HCT116 (cell line): ENCODE results near the gene RHOB. TPM values are rescaled to one million over a fixed set of nuclear protein-coding genes. Genes with fewer than 3 reads are reported as not detected.

ENCODE experiments used
- ATAC-seq: fragments of 200-7000 bp; cut with Tn5 transposase; 2 replicates; pipeline ENCODE4 v1.9.1; 2020; ENCODE audit warnings: mild to moderate bottlenecking, moderate library complexity
- BruUV-seq: library from RNA; stranded (reverse); fragments of 400-500 nt; replicated peaks from 2 replicates; lab custom pipeline; 2021; lab: Mats Ljungman, UMichigan
- CTCF ChIA-PET: fragments of 300-600 bp; sonication (Branson Sonifier 250); formaldehyde crosslinking; loops from one replicate; lab custom pipeline; 2021; ENCODE audit warnings: antibody characterized with exemption; lab: Charles Lee
- POLR2A ChIA-PET: fragments of 300-600, 350-600 bp; sonication (Branson Sonifier 250); formaldehyde crosslinking; loops from one replicate; lab custom pipeline; 2021; ENCODE audit warnings: antibody characterized with exemption; lab: Charles Lee
- RAD21 ChIA-PET, 2 experiments: fragments of 300-600 bp; sonication (Branson Sonifier 250); formaldehyde crosslinking; loops; one replicate each; lab custom pipeline; 2023; ENCODE audit warnings: low total read pairs in 2 of 2; ENCODE audit not compliant: uncharacterized antibody in 2 of 2, unreplicated experiment in 2 of 2, low non-redundant PET in 1 of 2; lab: Charles Lee
- DNase-seq: peaks from one replicate; pipeline ENCODE4 v3.0.0-alpha.2; 2010; ENCODE audit warnings: low read depth, low spot score
- H2AFZ ChIP-seq: fragments of 200-600 bp; shearing (Covaris generic), sonication (generic); 2 replicates; pipeline ENCODE4 v1.6.1; 2017; ENCODE audit warnings: low read depth, mixed run types, mixed read lengths, antibody characterized with exemption, low read length; ENCODE audit not compliant: poor library complexity, severe bottlenecking
- H3K27ac ChIP-seq: 2 replicates; pipeline ENCODE4 v1.5.1; 2012; ENCODE audit warnings: low read depth, low read length
- H3K27me3 ChIP-seq: fragments of 200-600 bp; sonication (generic); 2 replicates; pipeline ENCODE4 v1.6.1; 2016; ENCODE audit warnings: mixed run types, low read length, mixed read lengths; ENCODE audit not compliant: insufficient read depth
- H3K36me3 ChIP-seq, 2 experiments: fragments of 200-500 bp in 1 of 2; fragments of 200-600 bp in 1 of 2; sonication (Bioruptor generic) in 1 of 2; sonication (generic) in 1 of 2; 2 replicates each; pipeline versions ENCODE4 v1.5.1 to v1.6.1; 2014 to 2016; ENCODE audit warnings: low read length in 2 of 2, inconsistent platforms in 1 of 2, mixed read lengths in 1 of 2, mixed run types in 1 of 2; ENCODE audit not compliant: insufficient read depth in 2 of 2, control insufficient read depth in 1 of 2
- H3K4me1 ChIP-seq, 2 experiments: fragments of 200-600 bp in 1 of 2; sonication (generic) in 1 of 2; 2 replicates each; pipeline versions ENCODE4 v1.5.1 to v1.6.1; 2012 to 2017; ENCODE audit warnings: low read length in 2 of 2, inconsistent platforms in 1 of 2, mild to moderate bottlenecking in 1 of 2, mixed read lengths in 1 of 2, mixed run types in 1 of 2, moderate library complexity in 1 of 2; ENCODE audit not compliant: insufficient read depth in 2 of 2, control insufficient read depth in 1 of 2
- H3K4me2 ChIP-seq: fragments of 200-600 bp; sonication (generic); 2 replicates; pipeline ENCODE4 v1.6.1; 2017; ENCODE audit warnings: mixed run types, low read length, mixed read lengths
- H3K4me3 ChIP-seq, 2 experiments: fragments of 200-600 bp in 1 of 2; sonication (generic) in 1 of 2; replicated peaks in 1 of 2; 2 replicates each; pipeline ENCODE4 v1.5.1; 2011 to 2016; ENCODE audit warnings: low read length in 2 of 2, control low read depth in 1 of 2, low read depth in 1 of 2, mild to moderate bottlenecking in 1 of 2, mixed read lengths in 1 of 2, mixed run types in 1 of 2
- H3K79me2 ChIP-seq: fragments of 200-600 bp; sonication (generic); 2 replicates; pipeline ENCODE4 v1.6.1; 2017; ENCODE audit warnings: mild to moderate bottlenecking, mixed run types, low read length, moderate library complexity, mixed read lengths; ENCODE audit not compliant: insufficient read depth
- H3K9ac ChIP-seq: fragments of 200-600 bp; sonication (generic); 2 replicates; pipeline ENCODE4 v1.6.1; 2016; ENCODE audit warnings: low read length, mixed read lengths
- H3K9me2 ChIP-seq: fragments of 200-600 bp; sonication (generic), shearing (Covaris generic); 2 replicates; pipeline ENCODE4 v1.6.1; 2017; ENCODE audit warnings: mixed run types, mild to moderate bottlenecking, moderate library complexity; ENCODE audit not compliant: insufficient read depth
- H3K9me3 ChIP-seq, 2 experiments: fragments of 200-500 bp in 1 of 2; fragments of 200-600 bp in 1 of 2; sonication (Bioruptor generic) in 1 of 2; sonication (generic) in 1 of 2; 2 replicates each; pipeline ENCODE4 v1.6.1; 2014 to 2017; ENCODE audit warnings: low read length in 2 of 2, mixed read lengths in 2 of 2, inconsistent platforms in 1 of 2, low read depth in 1 of 2, mild to moderate bottlenecking in 1 of 2, mixed run types in 1 of 2, moderate library complexity in 1 of 2; ENCODE audit not compliant: control insufficient read depth in 1 of 2, insufficient read depth in 1 of 2
- H4K20me1 ChIP-seq: fragments of 200-600 bp; sonication (generic), shearing (Covaris generic); 2 replicates; pipeline ENCODE4 v1.6.1; 2017; ENCODE audit warnings: mixed run types, mild to moderate bottlenecking, moderate library complexity; ENCODE audit not compliant: insufficient read depth
- CBX3 ChIP-seq: IDR thresholded peaks from 2 replicates; pipeline ENCODE4 v1.6.1; 2012; ENCODE audit warnings: low read depth
- CTCF ChIP-seq, 3 experiments: fragments of 200-600 bp in 1 of 3; sonication (generic) in 1 of 3; IDR thresholded peaks in 2 of 3; conservative IDR thresholded peaks in 1 of 3; 2 replicates each; pipeline ENCODE4 v1.5.1; 2012 to 2017; ENCODE audit warnings: low read depth in 2 of 3, low read length in 2 of 3, antibody characterized with exemption in 1 of 3, borderline replicate concordance in 1 of 3, control low read depth in 1 of 3, mild to moderate bottlenecking in 1 of 3, mixed read lengths in 1 of 3, mixed run types in 1 of 3, moderate library complexity in 1 of 3; ENCODE audit not compliant: insufficient read depth in 1 of 3
- EGR1 ChIP-seq: IDR thresholded peaks from 2 replicates; pipeline ENCODE4 v1.6.1; 2012; ENCODE audit warnings: low read depth
- ELF1 ChIP-seq: IDR thresholded peaks from 2 replicates; pipeline ENCODE4 v1.6.1; 2012; ENCODE audit warnings: low read depth, borderline replicate concordance
- EZH2 ChIP-seq: fragments of 200-600 bp; sonication (generic); IDR thresholded peaks from 2 replicates; pipeline ENCODE4 v1.6.1; 2017; ENCODE audit warnings: antibody characterized with exemption, mixed run types
- EZH2phosphoT487 ChIP-seq: fragments of 200-600 bp; IDR thresholded peaks from 2 replicates; pipeline ENCODE4 v1.6.1; 2018; ENCODE audit warnings: antibody characterized with exemption, borderline replicate concordance
- FOSL1 ChIP-seq: IDR thresholded peaks from 2 replicates; pipeline ENCODE4 v1.6.1; 2012; ENCODE audit warnings: low read depth
- POLR2A ChIP-seq: IDR thresholded peaks from 2 replicates; pipeline ENCODE4 v1.7.0; 2011; ENCODE audit warnings: borderline replicate concordance; ENCODE audit not compliant: insufficient read depth, insufficient read length; ENCODE audit errors: extremely low read depth
- SIN3A ChIP-seq: IDR thresholded peaks from 2 replicates; pipeline ENCODE4 v1.6.1; 2012; ENCODE audit warnings: low read depth
- SP1 ChIP-seq: IDR thresholded peaks from 2 replicates; pipeline ENCODE4 v1.6.1; 2012; ENCODE audit warnings: low read depth
- SRF ChIP-seq: IDR thresholded peaks from 2 replicates; pipeline ENCODE4 v1.6.1; 2012; ENCODE audit warnings: low read depth
- TCF7L2 ChIP-seq: IDR thresholded peaks from 2 replicates; pipeline ENCODE4 v1.7.0; 2011; ENCODE audit warnings: borderline replicate concordance, inconsistent platforms; ENCODE audit not compliant: insufficient read depth, insufficient read length; ENCODE audit errors: extremely low read depth
- ZBTB33 ChIP-seq: IDR thresholded peaks from 2 replicates; pipeline ENCODE4 v1.6.1; 2011; ENCODE audit warnings: mild to moderate bottlenecking, low read length, moderate library complexity; ENCODE audit not compliant: insufficient replicate concordance; ENCODE audit errors: extremely low read depth
- intact Hi-C: fragments of 100-400 bp; cut with micrococcal nuclease; formaldehyde crosslinking; loops from 2 replicates; pipeline ENCODE4 v1.10.0; 2022
- total RNA-seq: library from RNA; stranded (reverse); gene quantifications from one replicate; pipeline ENCODE4 v1.2.1, GENCODE V29; 2021; ENCODE audit not compliant: unreplicated experiment
- TF ChIP-seq, protein P1 (sequence below): IDR thresholded peaks from 2 replicates; pipeline ENCODE4 v1.6.1; 2012; ENCODE audit warnings: low read depth

Gene RHOB
- total RNA-seq, 1 experiment from 2014 or later: 72.9 TPM

DNA sequence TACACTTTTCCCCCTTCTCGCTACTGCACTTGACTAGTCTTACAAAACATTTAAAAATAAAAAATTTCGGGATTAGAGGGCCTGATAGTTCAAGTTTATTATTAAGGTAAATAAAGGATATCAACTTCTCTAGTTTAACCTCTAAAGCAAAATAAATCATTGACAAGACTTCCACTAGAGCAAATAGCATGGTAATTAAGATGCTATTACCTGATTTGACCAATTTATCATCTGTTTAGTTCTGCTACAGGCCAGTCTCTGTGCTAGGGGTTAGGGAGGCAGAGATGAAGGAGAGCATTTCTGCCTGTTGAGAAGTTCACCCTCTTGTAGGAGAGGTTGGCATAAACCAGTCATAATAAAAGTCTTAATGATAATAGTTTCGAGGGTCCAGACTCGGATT, 34.0 kb downstream of the RHOB start (continued):
- no peak for TF ChIP-seq CTCF (IDR thresholded peaks at IDR 0.05 in 2 of 3, conservative IDR thresholded peaks at IDR 0.05 in 1 of 3; ENCODE audit: borderline replicate concordance in 1 of 3, insufficient read depth in 1 of 3, low read depth in 2 of 3, low read length in 2 of 3)
- no peak for TF ChIP-seq SP1
- TF ChIP-seq TCF7L2: no peak

GRCh38 chr2:20481798-20482405, 35.0 kb downstream of the RHOB start:
- DNase-seq (no peak), ATAC-seq (no peak)
- RAD21 ChIA-PET: no interaction called here
- no peaks in the 10 kb centered on the region for H3K9me3 ChIP-seq
- no peak overlapping the region for H3K9ac ChIP-seq
- CTCF ChIA-PET: no interaction called here
- no TSS peak for BruUV-seq
- H3K27ac ChIP-seq: no peak overlapping the region
- H4K20me1 ChIP-seq: no peaks in the 10 kb centered on the region
- H3K79me2 ChIP-seq: no peaks in the 10 kb centered on the region
- H2AFZ ChIP-seq: no peak overlapping the region
- POLR2A ChIA-PET: no interaction called here
- H3K27me3 ChIP-seq: no peaks in the 10 kb centered on the region
- no peak overlapping the region for H3K4me3 ChIP-seq
- no peaks in the 10 kb centered on the region for H3K36me3 ChIP-seq
- intact Hi-C loops: no loop called here
- no peak overlapping the region for H3K4me2 ChIP-seq
- H3K4me1 ChIP-seq: no peaks in the 10 kb centered on the region
- no peaks in the 10 kb centered on the region for H3K9me2 ChIP-seq
- TF ChIP-seq SRF: no peak
- no peak for TF ChIP-seq SP1
- no peak for TF ChIP-seq CBX3
- no peak for TF ChIP-seq EZH2phosphoT487
- no peak for TF ChIP-seq EGR1
- TF ChIP-seq, protein P1, sequence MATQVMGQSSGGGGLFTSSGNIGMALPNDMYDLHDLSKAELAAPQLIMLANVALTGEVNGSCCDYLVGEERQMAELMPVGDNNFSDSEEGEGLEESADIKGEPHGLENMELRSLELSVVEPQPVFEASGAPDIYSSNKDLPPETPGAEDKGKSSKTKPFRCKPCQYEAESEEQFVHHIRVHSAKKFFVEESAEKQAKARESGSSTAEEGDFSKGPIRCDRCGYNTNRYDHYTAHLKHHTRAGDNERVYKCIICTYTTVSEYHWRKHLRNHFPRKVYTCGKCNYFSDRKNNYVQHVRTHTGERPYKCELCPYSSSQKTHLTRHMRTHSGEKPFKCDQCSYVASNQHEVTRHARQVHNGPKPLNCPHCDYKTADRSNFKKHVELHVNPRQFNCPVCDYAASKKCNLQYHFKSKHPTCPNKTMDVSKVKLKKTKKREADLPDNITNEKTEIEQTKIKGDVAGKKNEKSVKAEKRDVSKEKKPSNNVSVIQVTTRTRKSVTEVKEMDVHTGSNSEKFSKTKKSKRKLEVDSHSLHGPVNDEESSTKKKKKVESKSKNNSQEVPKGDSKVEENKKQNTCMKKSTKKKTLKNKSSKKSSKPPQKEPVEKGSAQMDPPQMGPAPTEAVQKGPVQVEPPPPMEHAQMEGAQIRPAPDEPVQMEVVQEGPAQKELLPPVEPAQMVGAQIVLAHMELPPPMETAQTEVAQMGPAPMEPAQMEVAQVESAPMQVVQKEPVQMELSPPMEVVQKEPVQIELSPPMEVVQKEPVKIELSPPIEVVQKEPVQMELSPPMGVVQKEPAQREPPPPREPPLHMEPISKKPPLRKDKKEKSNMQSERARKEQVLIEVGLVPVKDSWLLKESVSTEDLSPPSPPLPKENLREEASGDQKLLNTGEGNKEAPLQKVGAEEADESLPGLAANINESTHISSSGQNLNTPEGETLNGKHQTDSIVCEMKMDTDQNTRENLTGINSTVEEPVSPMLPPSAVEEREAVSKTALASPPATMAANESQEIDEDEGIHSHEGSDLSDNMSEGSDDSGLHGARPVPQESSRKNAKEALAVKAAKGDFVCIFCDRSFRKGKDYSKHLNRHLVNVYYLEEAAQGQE: no peak
- no peak for TF ChIP-seq FOSL1
- TF ChIP-seq ZBTB33: no peak
- no peak for TF ChIP-seq EZH2
- TF ChIP-seq CTCF (IDR thresholded peaks at IDR 0.05 in 2 of 3, conservative IDR thresholded peaks at IDR 0.05 in 1 of 3; ENCODE audit: borderline replicate concordance in 1 of 3, insufficient read depth in 1 of 3, low read depth in 2 of 3, low read length in 2 of 3): no peak
- no peak for TF ChIP-seq SIN3A
- no peak for TF ChIP-seq POLR2A
- TF ChIP-seq ELF1: no peak
- no peak for TF ChIP-seq TCF7L2
